ENCODE results near the gene RAPGEF3.
A peak's percentile ranks its signal among the peaks of the same experiment; 100 is the strongest.

Gene RAPGEF3

DNA sequence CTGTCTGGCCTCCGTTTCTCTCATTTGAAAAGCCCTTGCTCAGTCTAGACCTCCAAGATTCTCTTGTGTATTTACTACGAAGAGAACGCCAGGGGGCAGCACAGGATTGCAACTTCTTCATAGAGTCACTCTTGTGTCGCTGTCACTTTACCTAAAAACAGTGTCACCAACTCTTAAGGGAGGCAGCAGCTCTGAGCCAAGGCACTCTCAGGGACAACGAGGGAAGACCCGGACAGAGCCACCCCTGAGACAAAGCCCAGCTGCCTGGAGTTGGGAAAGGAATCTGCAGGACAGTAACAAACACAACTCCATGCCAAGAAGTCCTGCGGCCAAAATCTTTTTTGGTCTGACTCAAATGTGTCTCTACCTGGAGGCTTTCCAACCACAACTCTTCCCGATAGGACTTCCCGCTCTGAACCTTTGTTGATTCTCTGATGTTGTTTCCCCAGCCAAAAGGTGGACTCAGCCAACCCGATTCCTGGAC is 43.2 kb downstream of the RAPGEF3 start:
- in situ Hi-C loops (cut with HindIII; ENCODE audit: low sequenced_read_pairs): loop anchor here (10.0 kb wide), 1 partner anchor 59 kb away; the partner anchor contains the start of gene SLC48A1
- DNase-seq (ENCODE audit: low read depth): peak; percentile 58
- TF ChIP-seq, protein P1, sequence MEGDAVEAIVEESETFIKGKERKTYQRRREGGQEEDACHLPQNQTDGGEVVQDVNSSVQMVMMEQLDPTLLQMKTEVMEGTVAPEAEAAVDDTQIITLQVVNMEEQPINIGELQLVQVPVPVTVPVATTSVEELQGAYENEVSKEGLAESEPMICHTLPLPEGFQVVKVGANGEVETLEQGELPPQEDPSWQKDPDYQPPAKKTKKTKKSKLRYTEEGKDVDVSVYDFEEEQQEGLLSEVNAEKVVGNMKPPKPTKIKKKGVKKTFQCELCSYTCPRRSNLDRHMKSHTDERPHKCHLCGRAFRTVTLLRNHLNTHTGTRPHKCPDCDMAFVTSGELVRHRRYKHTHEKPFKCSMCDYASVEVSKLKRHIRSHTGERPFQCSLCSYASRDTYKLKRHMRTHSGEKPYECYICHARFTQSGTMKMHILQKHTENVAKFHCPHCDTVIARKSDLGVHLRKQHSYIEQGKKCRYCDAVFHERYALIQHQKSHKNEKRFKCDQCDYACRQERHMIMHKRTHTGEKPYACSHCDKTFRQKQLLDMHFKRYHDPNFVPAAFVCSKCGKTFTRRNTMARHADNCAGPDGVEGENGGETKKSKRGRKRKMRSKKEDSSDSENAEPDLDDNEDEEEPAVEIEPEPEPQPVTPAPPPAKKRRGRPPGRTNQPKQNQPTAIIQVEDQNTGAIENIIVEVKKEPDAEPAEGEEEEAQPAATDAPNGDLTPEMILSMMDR (IDR thresholded peaks at IDR 0.05; ENCODE audit: low read depth, low read length, missing control alignments): peak; percentile 79
- no peak overlapping the region for H3K4me3 ChIP-seq (ENCODE audit: low read depth, low read length)

DNA sequence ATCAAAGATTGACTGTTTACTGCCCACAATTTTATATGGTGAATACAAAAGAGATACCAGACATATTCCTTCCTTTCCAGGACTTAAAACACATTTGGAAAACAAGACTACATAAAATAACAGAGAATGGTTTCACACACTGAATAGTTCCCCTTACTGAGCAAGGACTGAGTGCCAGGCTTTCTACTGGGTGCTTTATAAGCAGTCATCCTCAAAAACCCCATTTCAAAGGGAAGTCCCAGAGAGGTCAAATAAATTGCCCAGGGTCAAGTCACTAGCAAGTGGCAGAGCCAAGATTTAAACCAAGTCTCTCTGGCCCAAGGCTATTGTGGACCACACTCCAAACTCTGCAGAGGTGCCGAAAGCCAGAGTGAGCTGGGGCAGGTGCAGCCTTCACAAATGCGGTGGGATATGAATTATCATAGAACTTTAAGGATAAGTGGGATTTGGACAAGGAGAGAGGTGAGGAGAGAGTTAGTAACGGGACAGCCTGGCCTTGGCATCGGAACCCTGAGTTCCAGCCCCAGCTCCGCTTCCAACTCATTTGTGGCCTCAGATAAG is 43.8 kb downstream of the RAPGEF3 start:
- in situ Hi-C loops (cut with HindIII; ENCODE audit: low sequenced_read_pairs): loop anchor here (10.0 kb wide), 1 partner anchor 60 kb away; the partner anchor contains the start of gene SLC48A1
- no peak for DNase-seq (ENCODE audit: low read depth)
- TF ChIP-seq, protein P1 (IDR thresholded peaks at IDR 0.05; ENCODE audit: low read depth, low read length, missing control alignments): no peak
- H3K4me3 ChIP-seq (ENCODE audit: low read depth, low read length): no peak overlapping the region

DNA sequence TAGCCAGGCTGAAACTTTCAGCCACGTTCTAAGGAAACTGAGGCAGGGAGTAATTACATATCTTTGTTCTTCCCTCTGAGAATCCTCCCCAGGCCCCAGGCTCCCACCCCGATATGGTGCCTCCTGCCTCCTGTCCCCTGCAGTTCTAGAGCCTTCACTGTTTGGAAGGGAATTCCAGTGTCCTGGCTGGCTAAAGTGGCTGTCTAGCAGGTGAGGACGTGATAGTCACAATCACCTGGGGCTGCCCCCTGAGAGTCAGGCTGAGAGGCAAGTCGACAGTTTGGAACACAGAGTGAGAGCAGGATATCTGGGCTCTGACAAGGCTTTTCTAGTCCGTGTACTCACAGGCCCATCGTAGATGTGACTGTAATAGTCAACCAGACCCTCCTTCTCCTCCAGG is 46.5 kb downstream of the RAPGEF3 start:
- TF ChIP-seq, protein P1 (IDR thresholded peaks at IDR 0.05; ENCODE audit: low read depth, low read length, missing control alignments): no peak
- DNase-seq (ENCODE audit: low read depth): no peak
- in situ Hi-C loops (cut with HindIII; ENCODE audit: low sequenced_read_pairs): loop anchor here (10.0 kb wide), 1 partner anchor 63 kb away; the partner anchor contains the start of gene SLC48A1
- no peak overlapping the region for H3K4me3 ChIP-seq (ENCODE audit: low read depth, low read length)

DNA sequence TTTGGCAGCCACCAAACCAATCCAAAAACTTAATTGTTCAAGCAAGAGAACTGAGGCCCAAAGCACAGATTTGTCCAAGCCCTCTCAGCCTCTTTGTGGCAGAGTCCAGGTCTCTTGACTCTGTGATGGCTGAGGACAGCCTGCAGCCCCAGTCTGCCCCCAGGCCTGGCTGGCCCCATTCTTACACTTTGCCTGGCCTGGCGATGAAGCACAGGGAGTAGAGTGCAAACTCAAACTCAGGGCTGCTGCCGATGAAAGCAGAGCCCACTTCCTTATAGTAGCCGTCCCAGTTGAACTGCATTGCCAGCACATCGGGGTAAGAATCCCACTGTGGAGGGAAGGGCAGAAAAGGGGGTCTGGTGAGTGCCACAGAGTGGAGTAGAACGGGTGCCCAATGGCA is 47.2 kb downstream of the RAPGEF3 start:
- in situ Hi-C loops (cut with HindIII; ENCODE audit: low sequenced_read_pairs): loop anchor here (10.0 kb wide), 1 partner anchor 63 kb away; the partner anchor contains the start of gene SLC48A1
- no peak overlapping the region for H3K4me3 ChIP-seq (ENCODE audit: low read depth, low read length)
- TF ChIP-seq, protein P1 (IDR thresholded peaks at IDR 0.05; ENCODE audit: low read depth, low read length, missing control alignments): no peak
- no peak for DNase-seq (ENCODE audit: low read depth)

DNA sequence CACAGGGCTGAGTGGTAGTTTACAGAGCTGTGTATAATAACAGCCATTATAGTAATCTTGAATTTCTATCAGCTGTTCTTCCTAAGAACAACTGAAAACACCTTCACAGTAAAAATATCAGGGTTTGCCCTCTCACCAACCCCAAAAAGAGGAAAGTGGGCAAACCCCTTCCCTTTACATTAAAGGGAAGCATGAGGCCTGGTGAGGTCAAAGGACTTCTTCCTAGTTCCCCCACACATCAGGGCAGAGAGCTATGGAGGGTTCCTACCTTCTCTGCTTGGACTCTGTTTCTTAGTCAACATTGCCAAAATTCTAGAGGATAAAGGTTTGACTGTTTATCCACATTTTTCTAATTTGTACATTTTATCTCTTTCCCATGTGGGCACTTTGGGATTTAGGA is 48.4 kb downstream of the RAPGEF3 start:
- in situ Hi-C loops (cut with HindIII; ENCODE audit: low sequenced_read_pairs): loop anchor here (10.0 kb wide), 1 partner anchor 65 kb away; the partner anchor contains the start of gene SLC48A1

DNA sequence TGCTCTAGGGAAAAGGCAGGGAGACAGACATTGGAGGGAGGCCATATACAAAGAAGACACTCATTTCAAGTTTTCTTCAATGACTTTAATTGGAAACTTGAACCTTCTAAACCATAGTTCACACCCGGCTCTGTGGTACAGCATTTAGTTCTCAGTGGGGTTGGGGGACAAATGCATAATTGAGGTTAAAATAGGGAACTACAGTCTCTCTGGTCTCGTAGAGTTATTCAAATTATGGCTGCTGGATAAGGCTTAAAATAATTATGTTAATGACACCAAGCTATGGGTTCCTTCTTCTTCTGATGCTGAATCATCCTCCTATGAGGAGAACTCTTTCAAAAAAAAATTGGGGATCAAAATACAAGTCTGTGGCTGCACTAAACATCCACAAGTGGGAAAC is 49.0 kb downstream of the RAPGEF3 start:
- no peak for DNase-seq (ENCODE audit: low read depth)
- no peak overlapping the region for H3K4me3 ChIP-seq (ENCODE audit: low read depth, low read length)
- TF ChIP-seq, protein P1 (IDR thresholded peaks at IDR 0.05; ENCODE audit: low read depth, low read length, missing control alignments): no peak
- in situ Hi-C loops (cut with HindIII; ENCODE audit: low sequenced_read_pairs): loop anchor here (10.0 kb wide), 1 partner anchor 65 kb away; the partner anchor contains the start of gene SLC48A1

More for the DNA sequence above, 48.4 kb downstream of the RAPGEF3 start:
- no peak for DNase-seq (ENCODE audit: low read depth)
- H3K4me3 ChIP-seq (ENCODE audit: low read depth, low read length): no peak overlapping the region
- TF ChIP-seq, protein P1 (IDR thresholded peaks at IDR 0.05; ENCODE audit: low read depth, low read length, missing control alignments): no peak

All from astrocyte of the cerebellum (primary cell).